SKM-1 (cell line): ENCODE measurements around the gene ATF2.

ENCODE experiments used
- DNase-seq: peaks from one replicate; lab custom pipeline; 2025; ENCODE audit not compliant: unreplicated experiment; lab: John Stamatoyannopoulos, UW

The ATF2 gene

GRCh38 chr2:175030380-175031271, 137.4 kb downstream of the ATF2 start:
- peak; percentile 6 for DNase-seq

DNA sequence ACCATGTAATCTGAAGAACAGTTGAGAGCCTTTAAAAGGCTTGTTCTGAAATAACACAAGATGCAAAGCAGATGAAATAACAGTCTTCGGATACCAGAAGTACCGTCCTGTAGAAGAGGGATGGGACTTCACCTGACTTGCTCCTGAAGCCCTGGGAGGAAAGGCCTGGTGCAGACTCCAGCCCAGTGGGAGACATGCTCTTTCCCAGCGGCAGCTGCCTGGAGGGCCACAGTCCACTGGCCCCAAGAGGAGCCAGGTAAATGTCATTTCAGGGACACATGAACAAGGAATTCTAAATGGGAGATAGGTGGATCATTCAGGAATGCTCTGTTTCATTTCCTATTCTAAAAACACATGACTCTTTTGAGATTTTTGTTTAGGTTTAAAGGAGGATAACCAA, 140.2 kb downstream of the ATF2 start:
- no peak for DNase-seq

DNA sequence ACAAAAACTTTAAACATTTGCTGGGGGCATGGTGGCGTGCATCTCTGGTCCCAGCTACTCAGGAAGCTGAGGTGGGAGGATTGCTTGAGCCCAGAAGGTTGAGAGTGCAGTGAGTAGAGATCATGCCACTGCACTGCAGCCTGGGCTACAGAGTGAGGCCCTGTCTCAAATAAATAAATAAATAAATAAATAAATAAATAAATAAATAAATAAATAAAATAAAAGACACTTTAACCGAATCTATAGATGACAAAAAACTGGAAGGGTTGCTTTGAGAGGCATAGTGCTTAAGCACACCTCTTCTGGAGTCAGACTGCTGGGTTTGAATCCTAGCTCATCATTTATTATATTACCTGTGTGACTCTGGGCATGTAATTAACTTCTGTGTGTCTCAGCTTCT, 141.6 kb downstream of the ATF2 start:
- no peak for DNase-seq

- DNase-seq = no peak
Measured at GRCh38 chr2:175025946-175026345, 142.1 kb downstream of the ATF2 start.

DNA sequence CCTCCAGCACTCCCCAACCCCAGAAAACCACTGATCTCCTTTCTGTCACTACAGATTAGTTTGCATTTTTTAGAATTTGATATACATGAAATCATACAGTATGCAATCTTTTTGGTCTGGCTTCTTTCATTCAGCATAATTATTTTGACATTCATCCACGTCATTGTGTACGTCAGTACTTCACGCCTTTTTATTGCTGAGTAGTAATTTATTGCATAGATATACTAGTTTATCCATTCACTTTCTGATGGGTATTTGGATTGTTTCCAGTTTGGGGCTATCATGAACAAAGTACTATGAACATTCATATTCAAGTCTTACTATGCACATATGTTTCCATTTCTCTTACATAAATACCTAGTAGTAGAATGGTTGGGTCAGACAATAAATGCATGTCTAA, 142.8 kb downstream of the ATF2 start:
- DNase-seq = no peak

DNA sequence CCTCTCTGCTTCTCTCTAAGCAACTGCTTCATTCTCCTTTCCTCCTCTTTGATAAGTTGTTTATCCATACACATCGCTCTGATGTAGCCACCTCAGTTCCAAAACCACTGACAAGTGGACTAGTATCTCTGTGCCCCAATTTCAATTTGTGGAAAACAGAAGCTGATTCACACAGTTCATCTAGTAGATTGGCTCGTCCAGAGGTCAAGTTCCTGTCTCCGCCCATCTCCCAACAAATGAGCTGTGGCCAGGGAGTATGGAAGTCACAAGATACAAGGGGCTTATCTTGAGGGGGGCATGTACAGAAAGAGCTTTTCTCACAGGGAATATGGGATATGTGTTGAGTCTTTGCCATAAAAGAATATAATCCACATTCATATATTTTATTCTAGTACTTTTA, 145.1 kb downstream of the ATF2 start:
- DNase-seq = no peak
